HepG2 (cell line): ENCODE measurements around the gene SPPL3.
"Not testable (repeated sequence)": the region's sequence is repeated elsewhere in the genome, so short reads cannot be mapped to it uniquely, and the experiment has no call there.

Source experiments
- ARID4A ChIP-seq: sonication (generic); formaldehyde crosslinking; IDR thresholded peaks from 2 replicates; pipeline ENCODE4 v1.5.0; 2020; ENCODE audit warnings: mild to moderate bottlenecking, missing genetic modification reagents, borderline replicate concordance
- CTCF ChIP-seq: sonication (generic); formaldehyde crosslinking; IDR thresholded peaks from 2 replicates; pipeline ENCODE4 v1.5.0; 2020; ENCODE audit warnings: mild to moderate bottlenecking, missing genetic modification reagents, moderate library complexity
- FOXA3 ChIP-seq: IDR thresholded peaks from 2 replicates; pipeline ENCODE4 v1.6.1; 2016; ENCODE audit warnings: missing genetic modification reagents, missing compliant biosample characterization
- SOX5 ChIP-seq: IDR thresholded peaks from 2 replicates; pipeline ENCODE4 v1.6.1; 2016; ENCODE audit warnings: borderline replicate concordance
- ZC3H13 ChIP-seq: sonication (generic); formaldehyde crosslinking; IDR thresholded peaks from 2 replicates; pipeline ENCODE4 v1.8.1; 2023; ENCODE audit warnings: mild to moderate bottlenecking, missing genetic modification reagents, moderate library complexity
- ZNF205 ChIP-seq: IDR thresholded peaks from 2 replicates; pipeline ENCODE4 v1.6.1; 2018; ENCODE audit warnings: missing biosample characterization, missing genetic modification reagents
- ZNF275 ChIP-seq: sonication (generic); formaldehyde crosslinking; IDR thresholded peaks from 2 replicates; pipeline ENCODE4 v1.8.0; 2022; ENCODE audit warnings: missing genetic modification reagents, mild to moderate bottlenecking, inconsistent platforms, borderline replicate concordance
- TF ChIP-seq, protein P1 (sequence below): sonication (generic); formaldehyde crosslinking; IDR thresholded peaks from 2 replicates; pipeline ENCODE4 v1.4.0; 2020; ENCODE audit warnings: missing genetic modification reagents
- TF ChIP-seq, protein P2 (sequence below): sonication (generic); formaldehyde crosslinking; IDR thresholded peaks from 2 replicates; pipeline ENCODE4 v1.4.0; 2020; ENCODE audit warnings: missing genetic modification reagents, borderline replicate concordance
- TF ChIP-seq, protein P3 (sequence below): sonication (generic); formaldehyde crosslinking; IDR thresholded peaks from 2 replicates; pipeline ENCODE4 v1.4.0; 2020; ENCODE audit warnings: low read depth, mild to moderate bottlenecking, missing genetic modification reagents

GRCh38 chr12:120901101-120901500 is 3.1 kb downstream of the SPPL3 start:
- TF ChIP-seq, protein P1, sequence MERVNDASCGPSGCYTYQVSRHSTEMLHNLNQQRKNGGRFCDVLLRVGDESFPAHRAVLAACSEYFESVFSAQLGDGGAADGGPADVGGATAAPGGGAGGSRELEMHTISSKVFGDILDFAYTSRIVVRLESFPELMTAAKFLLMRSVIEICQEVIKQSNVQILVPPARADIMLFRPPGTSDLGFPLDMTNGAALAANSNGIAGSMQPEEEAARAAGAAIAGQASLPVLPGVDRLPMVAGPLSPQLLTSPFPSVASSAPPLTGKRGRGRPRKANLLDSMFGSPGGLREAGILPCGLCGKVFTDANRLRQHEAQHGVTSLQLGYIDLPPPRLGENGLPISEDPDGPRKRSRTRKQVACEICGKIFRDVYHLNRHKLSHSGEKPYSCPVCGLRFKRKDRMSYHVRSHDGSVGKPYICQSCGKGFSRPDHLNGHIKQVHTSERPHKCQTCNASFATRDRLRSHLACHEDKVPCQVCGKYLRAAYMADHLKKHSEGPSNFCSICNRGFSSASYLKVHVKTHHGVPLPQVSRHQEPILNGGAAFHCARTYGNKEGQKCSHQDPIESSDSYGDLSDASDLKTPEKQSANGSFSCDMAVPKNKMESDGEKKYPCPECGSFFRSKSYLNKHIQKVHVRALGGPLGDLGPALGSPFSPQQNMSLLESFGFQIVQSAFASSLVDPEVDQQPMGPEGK (CRISPR knock-in tag): not testable (repeated sequence)
- TF ChIP-seq ZNF205; SOX5 (CRISPR knock-in tag); CTCF (CRISPR knock-in tag); ARID4A; FOXA3; ZC3H13 (CRISPR knock-in tag); ZNF275 (CRISPR knock-in tag): not testable (repeated sequence)
- TF ChIP-seq, protein P2, sequence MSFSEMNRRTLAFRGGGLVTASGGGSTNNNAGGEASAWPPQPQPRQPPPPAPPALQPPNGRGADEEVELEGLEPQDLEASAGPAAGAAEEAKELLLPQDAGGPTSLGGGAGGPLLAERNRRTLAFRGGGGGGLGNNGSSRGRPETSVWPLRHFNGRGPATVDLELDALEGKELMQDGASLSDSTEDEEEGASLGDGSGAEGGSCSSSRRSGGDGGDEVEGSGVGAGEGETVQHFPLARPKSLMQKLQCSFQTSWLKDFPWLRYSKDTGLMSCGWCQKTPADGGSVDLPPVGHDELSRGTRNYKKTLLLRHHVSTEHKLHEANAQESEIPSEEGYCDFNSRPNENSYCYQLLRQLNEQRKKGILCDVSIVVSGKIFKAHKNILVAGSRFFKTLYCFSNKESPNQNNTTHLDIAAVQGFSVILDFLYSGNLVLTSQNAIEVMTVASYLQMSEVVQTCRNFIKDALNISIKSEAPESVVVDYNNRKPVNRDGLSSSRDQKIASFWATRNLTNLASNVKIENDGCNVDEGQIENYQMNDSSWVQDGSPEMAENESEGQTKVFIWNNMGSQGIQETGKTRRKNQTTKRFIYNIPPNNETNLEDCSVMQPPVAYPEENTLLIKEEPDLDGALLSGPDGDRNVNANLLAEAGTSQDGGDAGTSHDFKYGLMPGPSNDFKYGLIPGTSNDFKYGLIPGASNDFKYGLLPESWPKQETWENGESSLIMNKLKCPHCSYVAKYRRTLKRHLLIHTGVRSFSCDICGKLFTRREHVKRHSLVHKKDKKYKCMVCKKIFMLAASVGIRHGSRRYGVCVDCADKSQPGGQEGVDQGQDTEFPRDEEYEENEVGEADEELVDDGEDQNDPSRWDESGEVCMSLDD (CRISPR knock-in tag): not testable (repeated sequence)
- TF ChIP-seq, protein P3, sequence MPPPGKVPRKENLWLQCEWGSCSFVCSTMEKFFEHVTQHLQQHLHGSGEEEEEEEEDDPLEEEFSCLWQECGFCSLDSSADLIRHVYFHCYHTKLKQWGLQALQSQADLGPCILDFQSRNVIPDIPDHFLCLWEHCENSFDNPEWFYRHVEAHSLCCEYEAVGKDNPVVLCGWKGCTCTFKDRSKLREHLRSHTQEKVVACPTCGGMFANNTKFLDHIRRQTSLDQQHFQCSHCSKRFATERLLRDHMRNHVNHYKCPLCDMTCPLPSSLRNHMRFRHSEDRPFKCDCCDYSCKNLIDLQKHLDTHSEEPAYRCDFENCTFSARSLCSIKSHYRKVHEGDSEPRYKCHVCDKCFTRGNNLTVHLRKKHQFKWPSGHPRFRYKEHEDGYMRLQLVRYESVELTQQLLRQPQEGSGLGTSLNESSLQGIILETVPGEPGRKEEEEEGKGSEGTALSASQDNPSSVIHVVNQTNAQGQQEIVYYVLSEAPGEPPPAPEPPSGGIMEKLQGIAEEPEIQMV: not testable (repeated sequence)
